A204.1 (cell line): ENCODE data around the gene BTBD16.

Experiments used
- FAIRE-seq: peaks from 2 replicates; lab custom pipeline; 2012; peaks lifted over from hg19 to GRCh38; lab: Jason Lieb, UNC

The BTBD16 gene

GRCh38 chr10:122374237-122374858, 103.3 kb downstream of the BTBD16 start, which contains the start of gene PLEKHA1:
PLEKHA1 (plus strand) TSS chr10:122374708; CDS start chr10:122393201, 18,493 bp downstream.
- FAIRE-seq: no peak

DNA sequence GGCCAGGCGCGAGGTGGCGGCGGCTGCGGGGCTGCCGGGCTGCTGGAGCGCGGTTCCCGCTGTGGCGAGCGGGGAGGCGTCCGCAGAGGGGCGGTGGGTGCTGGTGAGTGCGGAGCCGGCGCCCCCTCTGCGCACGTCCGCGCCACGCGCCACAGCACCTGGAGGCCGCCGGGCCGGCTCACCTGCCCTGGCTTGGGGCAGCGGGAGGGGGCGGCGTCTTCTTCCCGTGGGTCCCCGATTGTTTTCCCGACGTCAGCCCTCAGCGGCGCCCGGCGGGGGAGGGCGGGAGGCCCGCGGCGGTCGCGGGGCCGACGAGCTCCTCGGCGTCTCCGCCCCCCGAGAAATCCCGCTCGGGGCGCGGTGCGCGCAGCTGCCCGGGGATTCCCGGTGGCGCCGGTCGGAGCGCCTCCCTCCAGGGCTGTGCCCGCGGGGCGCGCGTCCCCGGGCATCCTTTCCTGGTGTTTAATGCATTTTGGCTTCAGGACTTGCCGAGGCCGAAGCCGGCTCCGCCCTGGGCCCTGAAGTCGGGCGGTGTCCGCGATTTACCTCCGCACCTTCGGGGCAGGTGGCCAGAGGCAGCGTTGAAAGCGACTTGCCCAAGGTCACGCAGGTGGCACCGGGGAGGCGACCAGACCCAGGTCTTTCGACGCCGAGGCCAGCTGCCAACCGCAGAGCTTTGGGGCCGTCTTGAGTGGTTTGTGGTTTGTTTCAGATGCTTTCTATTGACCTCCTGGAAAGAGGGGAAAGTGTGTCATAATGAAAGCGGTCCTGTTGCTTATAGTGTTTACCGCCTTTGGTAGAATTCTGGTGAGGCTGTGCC, 104.0 kb downstream of the BTBD16 start:
- FAIRE-seq: no peak

GRCh38 chr10:122375679-122376160, 104.6 kb downstream of the BTBD16 start:
- FAIRE-seq: no peak

GRCh38 chr10:122376364-122376961, 105.4 kb downstream of the BTBD16 start:
- no peak for FAIRE-seq

DNA sequence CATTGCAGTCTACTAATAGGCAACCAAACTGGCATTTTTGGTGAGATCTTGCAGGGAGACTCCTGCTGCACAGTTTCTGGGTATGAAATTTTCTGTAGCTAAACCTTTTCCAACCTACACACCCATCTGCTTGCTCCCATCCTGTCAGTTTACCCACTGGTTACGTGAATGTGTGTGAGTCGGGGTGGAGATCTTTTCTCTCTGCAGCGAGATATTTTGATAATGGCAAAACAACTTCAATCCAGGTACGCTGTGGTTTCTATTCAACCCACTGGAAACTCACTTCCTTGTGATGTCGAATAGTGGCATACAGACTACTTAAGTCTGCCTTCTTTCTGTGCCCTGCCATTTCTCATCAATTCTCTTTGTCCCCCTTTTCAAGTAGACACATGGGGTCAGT, 107.9 kb downstream of the BTBD16 start:
- no peak for FAIRE-seq

DNA sequence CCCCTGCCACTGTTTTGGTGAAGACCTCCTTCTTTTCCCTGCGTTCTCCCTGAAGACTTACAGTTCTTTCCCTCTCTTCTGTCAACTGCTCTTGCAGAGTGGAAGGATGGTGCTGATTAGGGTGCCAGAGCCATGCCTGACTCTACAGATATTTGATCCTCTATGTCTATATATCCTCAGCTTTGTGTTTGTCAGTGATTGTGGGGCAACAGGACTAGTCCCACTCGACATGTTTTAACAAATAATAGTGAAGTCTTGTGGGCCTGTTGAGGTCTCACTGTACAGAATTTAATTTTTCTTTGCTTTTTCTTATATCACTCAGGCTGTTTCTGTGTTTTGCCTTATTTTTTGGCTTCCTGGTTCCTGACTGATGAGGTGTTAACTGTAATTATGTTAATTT, 108.4 kb downstream of the BTBD16 start:
- FAIRE-seq: no peak

DNA sequence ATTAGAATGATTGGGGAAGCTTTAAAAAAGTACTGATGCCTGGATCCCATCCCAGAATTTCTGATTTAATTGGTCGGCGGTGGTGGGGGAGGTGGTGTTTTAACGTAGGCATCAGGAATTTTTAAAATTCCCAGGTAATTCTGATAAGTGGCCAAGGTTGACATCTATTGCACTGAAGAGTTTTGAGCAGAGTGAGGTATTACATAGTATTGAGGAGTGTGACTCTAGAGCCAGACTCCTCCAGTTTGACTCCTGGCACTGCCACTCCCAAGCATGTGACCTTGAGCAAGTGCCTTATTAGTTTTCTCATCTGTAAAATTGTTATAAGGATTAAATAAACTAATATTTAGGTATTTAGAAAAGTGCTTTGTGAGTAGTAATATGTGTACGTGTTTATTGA, 109.6 kb downstream of the BTBD16 start:
- FAIRE-seq: no peak

DNA sequence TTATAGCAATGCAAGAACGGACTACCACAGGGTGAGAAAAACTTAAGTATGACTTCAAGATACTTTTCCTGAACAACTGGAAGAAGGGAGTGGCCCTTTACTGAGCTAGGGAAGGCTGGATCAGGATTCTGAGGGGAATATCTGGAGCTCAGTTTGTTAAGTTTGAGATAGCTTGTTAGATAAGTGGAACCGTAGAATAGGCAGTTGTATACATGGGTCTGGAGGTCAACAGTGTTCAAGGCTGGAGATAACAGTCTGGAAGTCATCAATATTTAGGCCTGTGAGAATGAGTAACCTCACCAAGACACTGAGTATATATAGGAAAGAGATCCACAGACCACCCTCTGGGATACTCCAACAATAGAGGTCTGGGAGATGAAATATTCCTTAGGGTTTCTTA, 110.6 kb downstream of the BTBD16 start:
- no peak for FAIRE-seq

GRCh38 chr10:122386514-122386913, 115.4 kb downstream of the BTBD16 start:
- no peak for FAIRE-seq

GRCh38 chr10:122387572-122387971, 116.5 kb downstream of the BTBD16 start:
- no peak for FAIRE-seq
